SK-N-SH (cell line): ENCODE data around the gene FBXW5. TPM values are rescaled to one million over a fixed set of nuclear protein-coding genes. Genes with fewer than 3 reads are reported as not detected.

Source experiments
- CTCF ChIA-PET: fragments of 300-600, 350-600 bp; formaldehyde crosslinking; extraction: SDS; loops from one replicate; lab custom pipeline; 2021; lab: Yijun Ruan, JAX
- POLR2A ChIA-PET: fragments of 350-600 bp; sonication (Branson Sonifier 250); formaldehyde crosslinking; extraction: SDS; loops from one replicate; lab custom pipeline; 2020; ENCODE audit warnings: antibody characterized with exemption, inconsistent platforms; lab: Yijun Ruan, JAX
- DNase-seq: peaks from one replicate; pipeline ENCODE4 v3.0.0; 2012
- H2AFZ ChIP-seq: fragments of 200-600 bp; sonication (generic); 2 replicates; pipeline ENCODE4 v1.8.1; 2016; ENCODE audit warnings: antibody characterized with exemption, mild to moderate bottlenecking, low read depth
- H3F3A ChIP-seq: fragments of 200-600 bp; sonication (generic); replicated peaks from 2 replicates; pipeline ENCODE3; 2016; ENCODE audit warnings: antibody characterized with exemption, mild to moderate bottlenecking; ENCODE audit not compliant: insufficient read depth
- H3K27ac ChIP-seq, 2 experiments: fragments of 200-500 bp in 1 of 2; fragments of 200-600 bp in 1 of 2; sonication (Bioruptor generic) in 1 of 2; sonication (generic), shearing (Covaris generic) in 1 of 2; 2 replicates each; pipeline versions ENCODE4 v1.5.1 to v1.6.1; 2014 to 2016; ENCODE audit warnings: low read depth in 2 of 2, inconsistent platforms in 1 of 2, low read length in 1 of 2, mild to moderate bottlenecking in 1 of 2, mixed read lengths in 1 of 2
- H3K27me3 ChIP-seq: fragments of 200-600 bp; sonication (generic), shearing (Covaris generic); 2 replicates; pipeline ENCODE4 v1.6.1; 2016; ENCODE audit warnings: mixed run types; ENCODE audit not compliant: insufficient read depth
- H3K36me3 ChIP-seq, 2 experiments: fragments of 200-500 bp in 1 of 2; fragments of 200-600 bp in 1 of 2; sonication (Bioruptor generic) in 1 of 2; sonication (generic) in 1 of 2; replicated peaks in 1 of 2; 2 replicates each; pipeline versions ENCODE3 to v1.5.1; 2014 to 2016; ENCODE audit warnings: low read length in 1 of 2, mild to moderate bottlenecking in 1 of 2; ENCODE audit not compliant: insufficient read depth in 2 of 2, control insufficient read depth in 1 of 2
- H3K4me1 ChIP-seq, 2 experiments: fragments of 200-500 bp in 1 of 2; fragments of 200-600 bp in 1 of 2; sonication (Bioruptor generic) in 1 of 2; sonication (generic), shearing (Covaris generic) in 1 of 2; 2 replicates each; pipeline versions ENCODE4 v1.5.1 to v1.6.1; 2014 to 2016; ENCODE audit warnings: low read depth in 1 of 2, low read length in 1 of 2, mixed run types in 1 of 2; ENCODE audit not compliant: insufficient read depth in 2 of 2, control insufficient read depth in 1 of 2
- H3K4me2 ChIP-seq: fragments of 200-600 bp; sonication (generic), shearing (Covaris generic); 2 replicates; pipeline ENCODE4 v1.6.1; 2017; ENCODE audit warnings: mixed run types
- H3K4me3 ChIP-seq, 2 experiments: fragments of 200-500 bp in 1 of 2; fragments of 200-600 bp in 1 of 2; sonication (Bioruptor generic) in 1 of 2; sonication (generic), shearing (Covaris generic) in 1 of 2; 2 replicates each; pipeline versions ENCODE4 v1.5.1 to v1.8.1; 2014 to 2016; ENCODE audit warnings: low read depth in 2 of 2, inconsistent platforms in 1 of 2, low read length in 1 of 2, mild to moderate bottlenecking in 1 of 2, mixed read lengths in 1 of 2, moderate library complexity in 1 of 2
- H3K79me2 ChIP-seq: fragments of 200-600 bp; sonication (generic); 2 replicates; pipeline ENCODE4 v1.8.1; 2017; ENCODE audit warnings: mild to moderate bottlenecking; ENCODE audit not compliant: insufficient read depth
- H3K9ac ChIP-seq: fragments of 200-600 bp; sonication (generic); 2 replicates; pipeline ENCODE4 v1.6.1; 2017; ENCODE audit warnings: mixed run types
- H3K9me2 ChIP-seq: fragments of 200-600 bp; sonication (generic); 2 replicates; pipeline ENCODE4 v1.6.1; 2017; ENCODE audit warnings: mixed run types
- H3K9me3 ChIP-seq: fragments of 200-600 bp; sonication (generic); 2 replicates; pipeline ENCODE4 v1.6.1; 2017; ENCODE audit warnings: mixed run types, mild to moderate bottlenecking, moderate library complexity
- H4K20me1 ChIP-seq: fragments of 200-600 bp; sonication (generic); 2 replicates; pipeline ENCODE4 v1.6.1; 2017; ENCODE audit warnings: mild to moderate bottlenecking, mixed run types; ENCODE audit not compliant: insufficient read depth
- CHD2 ChIP-seq: fragments of 150-350 bp; IDR thresholded peaks from 2 replicates; pipeline ENCODE4 v1.6.1; 2018; ENCODE audit warnings: low read length; ENCODE audit not compliant: partially characterized antibody
- ELF1 ChIP-seq: IDR thresholded peaks from 2 replicates; pipeline ENCODE4 v1.4.0; 2012
- FOXM1 ChIP-seq: IDR thresholded peaks from 2 replicates; pipeline ENCODE4 v1.4.0; 2012; ENCODE audit warnings: low read depth, mild to moderate bottlenecking
- GABPA ChIP-seq: IDR thresholded peaks from 2 replicates; pipeline ENCODE4 v1.4.0; 2012; ENCODE audit warnings: low read depth, mild to moderate bottlenecking
- NFIC ChIP-seq: IDR thresholded peaks from 2 replicates; pipeline ENCODE4 v1.4.0; 2012; ENCODE audit warnings: borderline replicate concordance
- NRF1 ChIP-seq: IDR thresholded peaks from 2 replicates; pipeline ENCODE4 v1.6.1; 2012; ENCODE audit warnings: low read depth, mild to moderate bottlenecking, low read length
- POLR2AphosphoS5 ChIP-seq: IDR thresholded peaks from 2 replicates; pipeline ENCODE4 v1.6.1; 2012; ENCODE audit warnings: low read depth, low read length
- RCOR1 ChIP-seq: fragments of 150-350 bp; IDR thresholded peaks from 2 replicates; pipeline ENCODE4 v1.6.1; 2017; ENCODE audit warnings: antibody characterized with exemption, low read length
- RFX5 ChIP-seq: IDR thresholded peaks from 2 replicates; pipeline ENCODE4 v1.6.1; 2012; ENCODE audit warnings: mild to moderate bottlenecking, improper control_type of control experiment, low read length
- SIN3A ChIP-seq: IDR thresholded peaks from 2 replicates; pipeline ENCODE4 v1.6.1; 2012; ENCODE audit warnings: low read depth, mild to moderate bottlenecking, low read length, moderate library complexity, borderline replicate concordance
- TEAD4 ChIP-seq: IDR thresholded peaks from 2 replicates; pipeline ENCODE4 v1.4.0; 2012; ENCODE audit warnings: mild to moderate bottlenecking, borderline replicate concordance; ENCODE audit not compliant: insufficient read depth
- YY1 ChIP-seq: IDR thresholded peaks from 2 replicates; pipeline ENCODE4 v1.4.0; 2012; ENCODE audit warnings: low read depth, mild to moderate bottlenecking
- WGBS: methylation state at CpG from one replicate; pipeline ENCODE4 v1.1.6; 2017; ENCODE audit warnings: low lambda C conversion rate; 5-methylcytosine and 5-hydroxymethylcytosine counted together
- polyA plus RNA-seq, 3 experiments: library from polyadenylated mRNA; depleted of rRNA; stranded (reverse); fragments of >200 nt; gene quantifications; 2 replicates each; pipeline ENCODE4 v1.2.3, GENCODE V29; 2012
- TF ChIP-seq, protein P1 (sequence below): IDR thresholded peaks from 2 replicates; pipeline ENCODE4 v1.4.0; 2012; ENCODE audit warnings: low read depth
- TF ChIP-seq, protein P2 (sequence below): fragments of 200-600 bp; sonication (generic); IDR thresholded peaks from 2 replicates; pipeline ENCODE4 v1.6.1; 2017; ENCODE audit warnings: antibody characterized with exemption, mild to moderate bottlenecking, moderate library complexity
- TF ChIP-seq, protein P3 (sequence below): fragments of 150-350 bp; IDR thresholded peaks from 2 replicates; pipeline ENCODE4 v1.6.1; 2016; ENCODE audit warnings: mild to moderate bottlenecking, low read depth, low read length

FBXW5 gene
- polyA plus RNA-seq, 1 of the 3 experiments (the other 2 are of a cell fraction), result 78.9 TPM

DNA sequence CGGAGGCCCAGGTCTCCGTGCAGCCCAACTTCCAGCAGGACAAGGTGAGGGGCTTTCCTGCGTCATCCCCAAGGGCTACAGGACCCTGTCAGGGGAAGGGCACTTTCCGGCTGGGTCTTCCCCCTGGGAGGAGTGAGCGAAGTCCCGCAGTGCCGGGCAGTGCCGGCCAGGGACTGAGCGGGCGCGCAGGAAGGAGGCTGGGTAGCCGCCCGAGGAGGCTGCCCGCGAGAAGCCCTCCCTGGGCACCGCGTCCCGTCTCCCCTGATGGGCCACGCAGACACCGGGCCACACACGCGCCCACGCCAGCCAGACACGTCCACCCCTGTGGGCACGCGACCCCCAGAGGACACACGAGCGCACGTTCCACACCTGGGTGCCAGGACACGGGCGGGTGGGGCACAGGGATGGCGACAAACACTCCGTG, 33.1 kb upstream of the FBXW5 start:
- Histone ChIP-seq H3K4me2 (peak overlapping the region; percentile 71; the same call in 1 of the 2 replicates), H3K4me1 (peaks cover 0 to 23% of the 10 kb centered on the region in 2 experiments; a peak in 1 of 4 replicates), H3K27me3 (no peaks in the 10 kb centered on the region), H3K9ac (no peak overlapping the region), H3K9me2 (no peaks in the 10 kb centered on the region), H3K4me3 (peak overlapping the region; percentile 43 to 47; a peak in 3 of 4 replicates), H3K79me2 (no peaks in the 10 kb centered on the region), H3K27ac (no peak overlapping the region; a peak in 1 of 4 replicates), H2AFZ (peak overlapping the region; percentile 70; the same call in 1 of the 2 replicates), H4K20me1 (no peaks in the 10 kb centered on the region), H3K36me3 (no peaks in the 10 kb centered on the region), H3F3A (peaks cover 4% of the 10 kb centered on the region), H3K9me3 (no peaks in the 10 kb centered on the region)
- no peak for TF ChIP-seq ELF1
- no peak for TF ChIP-seq TEAD4
- TF ChIP-seq SIN3A, result no peak
- TF ChIP-seq NFIC, result no peak
- TF ChIP-seq, protein P1, sequence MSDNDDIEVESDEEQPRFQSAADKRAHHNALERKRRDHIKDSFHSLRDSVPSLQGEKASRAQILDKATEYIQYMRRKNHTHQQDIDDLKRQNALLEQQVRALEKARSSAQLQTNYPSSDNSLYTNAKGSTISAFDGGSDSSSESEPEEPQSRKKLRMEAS, result no peak
- TF ChIP-seq, protein P2, sequence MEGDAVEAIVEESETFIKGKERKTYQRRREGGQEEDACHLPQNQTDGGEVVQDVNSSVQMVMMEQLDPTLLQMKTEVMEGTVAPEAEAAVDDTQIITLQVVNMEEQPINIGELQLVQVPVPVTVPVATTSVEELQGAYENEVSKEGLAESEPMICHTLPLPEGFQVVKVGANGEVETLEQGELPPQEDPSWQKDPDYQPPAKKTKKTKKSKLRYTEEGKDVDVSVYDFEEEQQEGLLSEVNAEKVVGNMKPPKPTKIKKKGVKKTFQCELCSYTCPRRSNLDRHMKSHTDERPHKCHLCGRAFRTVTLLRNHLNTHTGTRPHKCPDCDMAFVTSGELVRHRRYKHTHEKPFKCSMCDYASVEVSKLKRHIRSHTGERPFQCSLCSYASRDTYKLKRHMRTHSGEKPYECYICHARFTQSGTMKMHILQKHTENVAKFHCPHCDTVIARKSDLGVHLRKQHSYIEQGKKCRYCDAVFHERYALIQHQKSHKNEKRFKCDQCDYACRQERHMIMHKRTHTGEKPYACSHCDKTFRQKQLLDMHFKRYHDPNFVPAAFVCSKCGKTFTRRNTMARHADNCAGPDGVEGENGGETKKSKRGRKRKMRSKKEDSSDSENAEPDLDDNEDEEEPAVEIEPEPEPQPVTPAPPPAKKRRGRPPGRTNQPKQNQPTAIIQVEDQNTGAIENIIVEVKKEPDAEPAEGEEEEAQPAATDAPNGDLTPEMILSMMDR, result no peak
- TF ChIP-seq RFX5, result no peak
- TF ChIP-seq POLR2AphosphoS5, result no peak
- no peak for TF ChIP-seq RCOR1
- no peak for TF ChIP-seq CHD2
- TF ChIP-seq GABPA, result no peak
- no peak for TF ChIP-seq FOXM1
- no peak for TF ChIP-seq NRF1
- TF ChIP-seq, protein P3, sequence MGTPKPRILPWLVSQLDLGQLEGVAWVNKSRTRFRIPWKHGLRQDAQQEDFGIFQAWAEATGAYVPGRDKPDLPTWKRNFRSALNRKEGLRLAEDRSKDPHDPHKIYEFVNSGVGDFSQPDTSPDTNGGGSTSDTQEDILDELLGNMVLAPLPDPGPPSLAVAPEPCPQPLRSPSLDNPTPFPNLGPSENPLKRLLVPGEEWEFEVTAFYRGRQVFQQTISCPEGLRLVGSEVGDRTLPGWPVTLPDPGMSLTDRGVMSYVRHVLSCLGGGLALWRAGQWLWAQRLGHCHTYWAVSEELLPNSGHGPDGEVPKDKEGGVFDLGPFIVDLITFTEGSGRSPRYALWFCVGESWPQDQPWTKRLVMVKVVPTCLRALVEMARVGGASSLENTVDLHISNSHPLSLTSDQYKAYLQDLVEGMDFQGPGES, result no peak
- WGBS, result 82% methylated on average over 13 of the region's 33 CpGs
- no peak for DNase-seq
- ChIA-PET CTCF (interaction anchor here (1.0 to 1.8 kb wide), 4 partner anchors 13 to 51 kb away, joined by 3 to 9 read pairs (median 4); partner anchors contain the start of gene ABCA2), POLR2A (interaction anchor here (1.0 kb wide), 1 partner anchor 25 kb away, joined by 4 read pairs; the partner anchor contains the start of gene LCN12)

DNA sequence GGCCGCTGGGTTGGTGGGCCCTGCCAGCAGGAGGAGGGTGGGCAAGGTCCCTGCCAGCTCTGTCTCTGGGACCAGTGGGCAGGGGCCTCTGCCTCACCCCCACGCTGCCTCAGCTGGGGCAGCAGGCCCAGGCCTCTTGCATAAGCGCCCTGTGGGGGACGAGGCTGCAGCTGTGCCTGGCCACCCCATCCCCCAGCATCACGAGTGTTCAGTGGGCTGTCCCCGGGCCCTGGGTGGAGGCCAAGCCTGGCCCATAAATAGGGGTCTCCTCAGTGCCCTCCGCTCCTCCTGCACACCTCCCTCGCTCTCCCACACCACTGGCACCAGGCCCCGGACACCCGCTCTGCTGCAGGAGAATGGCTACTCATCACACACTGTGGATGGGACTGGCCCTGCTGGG, 32.7 kb upstream of the FBXW5 start, which contains the start of gene PTGDS:
TSS of gene PTGDS (plus strand) at position 282 of the 400 bp plus-strand sequence. CDS start at position 357, 75 bp downstream.
- TF ChIP-seq YY1, result no peak
- TF ChIP-seq, protein P1, result no peak
- Histone ChIP-seq H3K27me3 (no peaks in the 10 kb centered on the region), H3K9me2 (no peaks in the 10 kb centered on the region), H3K9me3 (no peaks in the 10 kb centered on the region), H4K20me1 (no peaks in the 10 kb centered on the region), H3K27ac (no peak within 1 kb of the TSS; a peak in 1 of 4 replicates), H3K9ac (no peak within 1 kb of the TSS), H2AFZ (peak within 1 kb of the TSS; percentile 70; the same call in 1 of the 2 replicates), H3K4me2 (peak within 1 kb of the TSS; percentile 71; the same call in 1 of the 2 replicates), H3K36me3 (no peaks in the 10 kb centered on the region), H3K4me1 (peaks cover 0 to 23% of the 10 kb centered on the region in 2 experiments; a peak in 1 of 4 replicates), H3F3A (peaks cover 4% of the 10 kb centered on the region), H3K4me3 (peak within 1 kb of the TSS; percentile 43 to 47), H3K79me2 (no peaks in the 10 kb centered on the region)
- WGBS, result 88% methylated on average over 5 of the region's 10 CpGs
- DNase-seq, result no peak
- CTCF ChIA-PET, result interaction anchor here (1.0 to 4.4 kb wide), 6 partner anchors 12 to 219 kb away, joined by 3 to 24 read pairs (median 4); partner anchors contain the start of genes ABCA2 and LCN8
- POLR2A ChIA-PET, result interaction anchor here (1.0 kb wide), 2 partner anchors 25 to 26 kb away, joined by 3 to 4 read pairs; partner anchors contain the start of gene LCN12
